ENCODE data around the gene ZNF554.

DNA sequence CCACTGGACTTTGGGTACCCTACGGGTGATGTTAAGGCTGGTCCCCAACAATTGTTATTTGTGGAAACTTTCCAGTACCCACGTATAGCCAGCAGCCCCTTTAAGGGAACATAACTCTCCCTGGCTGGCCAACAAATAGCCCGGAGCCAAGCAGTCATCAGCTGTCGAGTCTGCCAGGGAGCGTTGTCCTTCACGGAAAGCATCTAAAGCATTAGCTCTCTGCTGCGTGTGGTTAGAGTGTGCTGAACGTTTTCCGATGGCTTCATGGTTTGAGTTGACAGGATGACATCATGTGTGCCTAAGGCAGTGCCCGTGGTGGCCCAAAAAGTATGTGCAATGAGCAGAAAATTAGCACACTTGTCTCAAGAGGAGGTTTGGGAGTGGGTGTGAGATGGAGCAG is 44.1 kb downstream of the ZNF554 start:
- TF ChIP-seq RNF2 (IDR thresholded peaks at IDR 0.05; ENCODE audit: borderline replicate concordance, low read depth): no peak
- no peak for TF ChIP-seq RAD21 (conservative IDR thresholded peaks at IDR 0.05 in 1 of 2, IDR thresholded peaks at IDR 0.05 in 1 of 2)
- TF ChIP-seq ESRRA (IDR thresholded peaks at IDR 0.05; ENCODE audit: borderline replicate concordance, low read length): no peak
- TF ChIP-seq, protein P1, sequence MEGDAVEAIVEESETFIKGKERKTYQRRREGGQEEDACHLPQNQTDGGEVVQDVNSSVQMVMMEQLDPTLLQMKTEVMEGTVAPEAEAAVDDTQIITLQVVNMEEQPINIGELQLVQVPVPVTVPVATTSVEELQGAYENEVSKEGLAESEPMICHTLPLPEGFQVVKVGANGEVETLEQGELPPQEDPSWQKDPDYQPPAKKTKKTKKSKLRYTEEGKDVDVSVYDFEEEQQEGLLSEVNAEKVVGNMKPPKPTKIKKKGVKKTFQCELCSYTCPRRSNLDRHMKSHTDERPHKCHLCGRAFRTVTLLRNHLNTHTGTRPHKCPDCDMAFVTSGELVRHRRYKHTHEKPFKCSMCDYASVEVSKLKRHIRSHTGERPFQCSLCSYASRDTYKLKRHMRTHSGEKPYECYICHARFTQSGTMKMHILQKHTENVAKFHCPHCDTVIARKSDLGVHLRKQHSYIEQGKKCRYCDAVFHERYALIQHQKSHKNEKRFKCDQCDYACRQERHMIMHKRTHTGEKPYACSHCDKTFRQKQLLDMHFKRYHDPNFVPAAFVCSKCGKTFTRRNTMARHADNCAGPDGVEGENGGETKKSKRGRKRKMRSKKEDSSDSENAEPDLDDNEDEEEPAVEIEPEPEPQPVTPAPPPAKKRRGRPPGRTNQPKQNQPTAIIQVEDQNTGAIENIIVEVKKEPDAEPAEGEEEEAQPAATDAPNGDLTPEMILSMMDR (IDR thresholded peaks at IDR 0.05): no peak
- no peak for TF ChIP-seq ZNF302 (CRISPR knock-in tag; IDR thresholded peaks at IDR 0.05)
- TF ChIP-seq, protein P2, sequence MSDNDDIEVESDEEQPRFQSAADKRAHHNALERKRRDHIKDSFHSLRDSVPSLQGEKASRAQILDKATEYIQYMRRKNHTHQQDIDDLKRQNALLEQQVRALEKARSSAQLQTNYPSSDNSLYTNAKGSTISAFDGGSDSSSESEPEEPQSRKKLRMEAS (IDR thresholded peaks at IDR 0.05): no peak
- TF ChIP-seq POLR2AphosphoS2 (conservative IDR thresholded peaks at IDR 0.05; ENCODE audit: low read length): no peak
- TF ChIP-seq, protein P3, sequence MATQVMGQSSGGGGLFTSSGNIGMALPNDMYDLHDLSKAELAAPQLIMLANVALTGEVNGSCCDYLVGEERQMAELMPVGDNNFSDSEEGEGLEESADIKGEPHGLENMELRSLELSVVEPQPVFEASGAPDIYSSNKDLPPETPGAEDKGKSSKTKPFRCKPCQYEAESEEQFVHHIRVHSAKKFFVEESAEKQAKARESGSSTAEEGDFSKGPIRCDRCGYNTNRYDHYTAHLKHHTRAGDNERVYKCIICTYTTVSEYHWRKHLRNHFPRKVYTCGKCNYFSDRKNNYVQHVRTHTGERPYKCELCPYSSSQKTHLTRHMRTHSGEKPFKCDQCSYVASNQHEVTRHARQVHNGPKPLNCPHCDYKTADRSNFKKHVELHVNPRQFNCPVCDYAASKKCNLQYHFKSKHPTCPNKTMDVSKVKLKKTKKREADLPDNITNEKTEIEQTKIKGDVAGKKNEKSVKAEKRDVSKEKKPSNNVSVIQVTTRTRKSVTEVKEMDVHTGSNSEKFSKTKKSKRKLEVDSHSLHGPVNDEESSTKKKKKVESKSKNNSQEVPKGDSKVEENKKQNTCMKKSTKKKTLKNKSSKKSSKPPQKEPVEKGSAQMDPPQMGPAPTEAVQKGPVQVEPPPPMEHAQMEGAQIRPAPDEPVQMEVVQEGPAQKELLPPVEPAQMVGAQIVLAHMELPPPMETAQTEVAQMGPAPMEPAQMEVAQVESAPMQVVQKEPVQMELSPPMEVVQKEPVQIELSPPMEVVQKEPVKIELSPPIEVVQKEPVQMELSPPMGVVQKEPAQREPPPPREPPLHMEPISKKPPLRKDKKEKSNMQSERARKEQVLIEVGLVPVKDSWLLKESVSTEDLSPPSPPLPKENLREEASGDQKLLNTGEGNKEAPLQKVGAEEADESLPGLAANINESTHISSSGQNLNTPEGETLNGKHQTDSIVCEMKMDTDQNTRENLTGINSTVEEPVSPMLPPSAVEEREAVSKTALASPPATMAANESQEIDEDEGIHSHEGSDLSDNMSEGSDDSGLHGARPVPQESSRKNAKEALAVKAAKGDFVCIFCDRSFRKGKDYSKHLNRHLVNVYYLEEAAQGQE (IDR thresholded peaks at IDR 0.05): no peak
- TF ChIP-seq POLR2A (IDR thresholded peaks at IDR 0.05; ENCODE audit: low read length): no peak
- TF ChIP-seq CHD2 (IDR thresholded peaks at IDR 0.05; ENCODE audit: low read length, partially characterized antibody): no peak
- no peak for TF ChIP-seq KDM1A (IDR thresholded peaks at IDR 0.05; ENCODE audit: low read depth)
- no peak for TF ChIP-seq JUN (IDR thresholded peaks at IDR 0.05)
- no peak for TF ChIP-seq EHMT2 (IDR thresholded peaks at IDR 0.05; ENCODE audit: low read depth)
- TF ChIP-seq, protein P4, sequence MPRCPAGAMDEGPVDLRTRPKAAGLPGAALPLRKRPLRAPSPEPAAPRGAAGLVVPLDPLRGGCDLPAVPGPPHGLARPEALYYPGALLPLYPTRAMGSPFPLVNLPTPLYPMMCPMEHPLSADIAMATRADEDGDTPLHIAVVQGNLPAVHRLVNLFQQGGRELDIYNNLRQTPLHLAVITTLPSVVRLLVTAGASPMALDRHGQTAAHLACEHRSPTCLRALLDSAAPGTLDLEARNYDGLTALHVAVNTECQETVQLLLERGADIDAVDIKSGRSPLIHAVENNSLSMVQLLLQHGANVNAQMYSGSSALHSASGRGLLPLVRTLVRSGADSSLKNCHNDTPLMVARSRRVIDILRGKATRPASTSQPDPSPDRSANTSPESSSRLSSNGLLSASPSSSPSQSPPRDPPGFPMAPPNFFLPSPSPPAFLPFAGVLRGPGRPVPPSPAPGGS (IDR thresholded peaks at IDR 0.05): no peak
